ENCODE data around the gene GRM3.

GRCh38 chr7:86876146-86876545 lies 232.4 kb downstream of the GRM3 start:
- TF ChIP-seq CTCF (IDR thresholded peaks at IDR 0.05; ENCODE audit: insufficient read depth, low read depth, low read length) (no peak), EZH2 (IDR thresholded peaks at IDR 0.05; ENCODE audit: insufficient read depth, low read length) (no peak)
